Ovary (tissue), 3 donors: ENCODE measurements around the gene GUCY1B1.

Experiments used
- EP300 ChIP-seq: sonication (generic); formaldehyde crosslinking; IDR thresholded peaks from one replicate; pipeline ENCODE4 v1.6.1; 2017; ENCODE audit warnings: antibody characterized with exemption
- POLR2A ChIP-seq: fragments of 450-650 bp; IDR thresholded peaks from one replicate; pipeline ENCODE4 v1.6.1; 2017; ENCODE audit warnings: antibody characterized with exemption, mild to moderate bottlenecking, moderate library complexity
- TF ChIP-seq, protein P1 (sequence below), 3 donors: fragments of 450-650 bp in 2 of 3; fragments of 200-600 bp in 1 of 3; IDR thresholded peaks; one replicate each; pipeline versions ENCODE4 v1.5.1 to v1.8.0; 2016 to 2022; ENCODE audit warnings: antibody characterized with exemption in 3 of 3, mild to moderate bottlenecking in 1 of 3
- donor health status: DM: no; HTN: no; CAD: no.

GRCh38 chr4:155795991-155796390 lies 37.2 kb downstream of the GUCY1B1 start:
- TF ChIP-seq, protein P1, sequence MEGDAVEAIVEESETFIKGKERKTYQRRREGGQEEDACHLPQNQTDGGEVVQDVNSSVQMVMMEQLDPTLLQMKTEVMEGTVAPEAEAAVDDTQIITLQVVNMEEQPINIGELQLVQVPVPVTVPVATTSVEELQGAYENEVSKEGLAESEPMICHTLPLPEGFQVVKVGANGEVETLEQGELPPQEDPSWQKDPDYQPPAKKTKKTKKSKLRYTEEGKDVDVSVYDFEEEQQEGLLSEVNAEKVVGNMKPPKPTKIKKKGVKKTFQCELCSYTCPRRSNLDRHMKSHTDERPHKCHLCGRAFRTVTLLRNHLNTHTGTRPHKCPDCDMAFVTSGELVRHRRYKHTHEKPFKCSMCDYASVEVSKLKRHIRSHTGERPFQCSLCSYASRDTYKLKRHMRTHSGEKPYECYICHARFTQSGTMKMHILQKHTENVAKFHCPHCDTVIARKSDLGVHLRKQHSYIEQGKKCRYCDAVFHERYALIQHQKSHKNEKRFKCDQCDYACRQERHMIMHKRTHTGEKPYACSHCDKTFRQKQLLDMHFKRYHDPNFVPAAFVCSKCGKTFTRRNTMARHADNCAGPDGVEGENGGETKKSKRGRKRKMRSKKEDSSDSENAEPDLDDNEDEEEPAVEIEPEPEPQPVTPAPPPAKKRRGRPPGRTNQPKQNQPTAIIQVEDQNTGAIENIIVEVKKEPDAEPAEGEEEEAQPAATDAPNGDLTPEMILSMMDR (IDR thresholded peaks at IDR 0.05) = no peak
- TF ChIP-seq POLR2A (no peak), EP300 (no peak)
